ENCODE results near the gene SPIRE1. TPM values are rescaled to one million over a fixed set of nuclear protein-coding genes. Genes with fewer than 3 reads are reported as not detected.
"Not testable (repeated sequence)": the region's sequence is repeated elsewhere in the genome, so short reads cannot be mapped to it uniquely, and the experiment has no call there.

Gene SPIRE1
- total RNA-seq, 2 donors from 2014 or later: 1.1 to 3.5 TPM

GRCh38 chr18:12552879-12553242 lies 105.0 kb downstream of the SPIRE1 start:
- DNase-seq (no peak), ATAC-seq (no peak)
- Mint-ChIP-seq H3K4me3 (no peak overlapping the region), H3K27ac (no peak overlapping the region), H3K27me3 (peaks cover 8% of the 10 kb centered on the region), H3K36me3 (ENCODE audit: low read depth) (peaks cover 2% of the 10 kb centered on the region), H3K4me1 (no peaks in the 10 kb centered on the region)
- H3K9me3 ChIP-seq (ENCODE audit: control insufficient read depth, low read length, poor library complexity, severe bottlenecking): peaks cover 5% of the 10 kb centered on the region

- not testable (repeated sequence) for H3K4me1 Mint-ChIP-seq; ATAC-seq; H3K4me3 Mint-ChIP-seq; H3K27me3 Mint-ChIP-seq; DNase-seq; H3K36me3 Mint-ChIP-seq (ENCODE audit: low read depth); H3K9me3 ChIP-seq (ENCODE audit: control insufficient read depth, low read length, poor library complexity, severe bottlenecking); H3K27ac Mint-ChIP-seq
Observed at GRCh38 chr18:12551943-12552878, 105.7 kb downstream of the SPIRE1 start.

GRCh38 chr18:12551466-12551865 lies 106.4 kb downstream of the SPIRE1 start:
- H3K36me3 Mint-ChIP-seq (ENCODE audit: low read depth); ATAC-seq; H3K4me1 Mint-ChIP-seq; H3K27me3 Mint-ChIP-seq; H3K9me3 ChIP-seq (ENCODE audit: control insufficient read depth, low read length, poor library complexity, severe bottlenecking); H3K4me3 Mint-ChIP-seq; DNase-seq; H3K27ac Mint-ChIP-seq: not testable (repeated sequence)

GRCh38 chr18:12543697-12544096 lies 114.2 kb downstream of the SPIRE1 start:
- no peak for ATAC-seq
- H3K9me3 ChIP-seq (ENCODE audit: control insufficient read depth, low read length, poor library complexity, severe bottlenecking): no peaks in the 10 kb centered on the region
- H3K4me3 Mint-ChIP-seq: no peak overlapping the region
- peaks cover 2% of the 10 kb centered on the region for H3K36me3 Mint-ChIP-seq (ENCODE audit: low read depth)
- no peaks in the 10 kb centered on the region for H3K4me1 Mint-ChIP-seq
- no peak overlapping the region for H3K27ac Mint-ChIP-seq
- DNase-seq: no peak
- H3K27me3 Mint-ChIP-seq: no peaks in the 10 kb centered on the region

- no peak for DNase-seq
- H3K9me3 ChIP-seq (ENCODE audit: control insufficient read depth, low read length, poor library complexity, severe bottlenecking): no peaks in the 10 kb centered on the region
- Mint-ChIP-seq H3K4me1 (no peaks in the 10 kb centered on the region), H3K27ac (no peak overlapping the region), H3K27me3 (no peaks in the 10 kb centered on the region), H3K36me3 (ENCODE audit: low read depth) (no peaks in the 10 kb centered on the region), H3K4me3 (no peak overlapping the region)
- ATAC-seq: no peak
Observed at GRCh38 chr18:12540751-12541150, 117.2 kb downstream of the SPIRE1 start.

GRCh38 chr18:12539158-12539557 lies 118.7 kb downstream of the SPIRE1 start:
- H3K4me1 Mint-ChIP-seq; H3K36me3 Mint-ChIP-seq (ENCODE audit: low read depth); H3K4me3 Mint-ChIP-seq; H3K27ac Mint-ChIP-seq; ATAC-seq; H3K27me3 Mint-ChIP-seq; H3K9me3 ChIP-seq (ENCODE audit: control insufficient read depth, low read length, poor library complexity, severe bottlenecking); DNase-seq: not testable (repeated sequence)

- H3K9me3 ChIP-seq (ENCODE audit: control insufficient read depth, low read length, poor library complexity, severe bottlenecking): no peaks in the 10 kb centered on the region
- Mint-ChIP-seq H3K4me1 (peaks cover 2% of the 10 kb centered on the region), H3K4me3 (no peak overlapping the region), H3K36me3 (ENCODE audit: low read depth) (peaks cover 4% of the 10 kb centered on the region), H3K27ac (no peak overlapping the region), H3K27me3 (no peaks in the 10 kb centered on the region)
- no peak for ATAC-seq
- no peak for DNase-seq
Observed at GRCh38 chr18:12534820-12535219, 123.1 kb downstream of the SPIRE1 start.

- H3K4me3 Mint-ChIP-seq: no peak overlapping the region
- H3K27ac Mint-ChIP-seq: peak overlapping the region; percentile 83
- H3K4me1 Mint-ChIP-seq: peaks cover 2% of the 10 kb centered on the region
- H3K27me3 Mint-ChIP-seq: no peaks in the 10 kb centered on the region
- H3K36me3 Mint-ChIP-seq (ENCODE audit: low read depth): peaks cover 4% of the 10 kb centered on the region
- no peak for DNase-seq
- no peaks in the 10 kb centered on the region for H3K9me3 ChIP-seq (ENCODE audit: control insufficient read depth, low read length, poor library complexity, severe bottlenecking)
- ATAC-seq: no peak
Observed at GRCh38 chr18:12532661-12533060, 125.2 kb downstream of the SPIRE1 start.

GRCh38 chr18:12531749-12532148 lies 126.2 kb downstream of the SPIRE1 start:
- no peak overlapping the region for H3K27ac Mint-ChIP-seq
- H3K27me3 Mint-ChIP-seq: no peaks in the 10 kb centered on the region
- ATAC-seq (no peak), DNase-seq (no peak)
- no peak overlapping the region for H3K4me3 Mint-ChIP-seq
- no peaks in the 10 kb centered on the region for H3K9me3 ChIP-seq (ENCODE audit: control insufficient read depth, low read length, poor library complexity, severe bottlenecking)
- H3K4me1 Mint-ChIP-seq: peaks cover 2% of the 10 kb centered on the region
- H3K36me3 Mint-ChIP-seq (ENCODE audit: low read depth): peaks cover 4% of the 10 kb centered on the region

- peaks cover 4% of the 10 kb centered on the region for H3K27me3 Mint-ChIP-seq
- no peak overlapping the region for H3K27ac Mint-ChIP-seq
- no peak overlapping the region for H3K4me3 Mint-ChIP-seq
- ATAC-seq (no peak), DNase-seq (no peak)
- no peaks in the 10 kb centered on the region for H3K36me3 Mint-ChIP-seq (ENCODE audit: low read depth)
- no peaks in the 10 kb centered on the region for H3K4me1 Mint-ChIP-seq
- H3K9me3 ChIP-seq (ENCODE audit: control insufficient read depth, low read length, poor library complexity, severe bottlenecking): no peaks in the 10 kb centered on the region
Observed at GRCh38 chr18:12520442-12520992, 137.4 kb downstream of the SPIRE1 start.

GRCh38 chr18:12518832-12519531 lies 138.9 kb downstream of the SPIRE1 start:
- H3K9me3 ChIP-seq (ENCODE audit: control insufficient read depth, low read length, poor library complexity, severe bottlenecking): no peaks in the 10 kb centered on the region
- Mint-ChIP-seq H3K4me1 (no peaks in the 10 kb centered on the region), H3K4me3 (no peak overlapping the region), H3K36me3 (ENCODE audit: low read depth) (no peaks in the 10 kb centered on the region), H3K27me3 (peaks cover 4% of the 10 kb centered on the region), H3K27ac (no peak overlapping the region)
- ATAC-seq (no peak), DNase-seq (no peak)

GRCh38 chr18:12518326-12518725 lies 139.6 kb downstream of the SPIRE1 start:
- Mint-ChIP-seq H3K36me3 (ENCODE audit: low read depth) (no peaks in the 10 kb centered on the region), H3K4me1 (no peaks in the 10 kb centered on the region), H3K27me3 (peaks cover 4% of the 10 kb centered on the region), H3K4me3 (no peak overlapping the region), H3K27ac (no peak overlapping the region)
- no peaks in the 10 kb centered on the region for H3K9me3 ChIP-seq (ENCODE audit: control insufficient read depth, low read length, poor library complexity, severe bottlenecking)
- DNase-seq: no peak
- no peak for ATAC-seq

GRCh38 chr18:12517142-12517825 lies 140.6 kb downstream of the SPIRE1 start:
- DNase-seq: no peak
- no peak overlapping the region for H3K4me3 Mint-ChIP-seq
- no peaks in the 10 kb centered on the region for H3K9me3 ChIP-seq (ENCODE audit: control insufficient read depth, low read length, poor library complexity, severe bottlenecking)
- ATAC-seq: no peak
- H3K36me3 Mint-ChIP-seq (ENCODE audit: low read depth): no peaks in the 10 kb centered on the region
- peaks cover 4% of the 10 kb centered on the region for H3K27me3 Mint-ChIP-seq
- no peak overlapping the region for H3K27ac Mint-ChIP-seq
- H3K4me1 Mint-ChIP-seq: no peaks in the 10 kb centered on the region
